Pancreas (tissue), 10 donors: ENCODE data around the gene TMEM131L. TPM values are rescaled to one million over a fixed set of nuclear protein-coding genes. Genes with fewer than 3 reads are reported as not detected.

Experiments used
- ATAC-seq, 4 donors: fragments of 200-7000 bp; cut with Tn5 transposase; one replicate each; pipeline versions ENCODE4 v1.8.0 to v1.9.1; 2020; ENCODE audit warnings: mild to moderate bottlenecking in 4 of 4, moderate library complexity in 4 of 4
- DNase-seq, 6 donors: peaks; one replicate each; pipeline ENCODE4 v3.0.0-alpha.2; 2020
- FAIRE-seq: peaks from 2 replicates; lab custom pipeline; 2012; peaks lifted over from hg19 to GRCh38; lab: Jason Lieb, UNC
- H3K27ac ChIP-seq, 4 donors: fragments of 200-600 bp; sonication (generic); 1 replicate in 3 of 4; 2 replicates in 1 of 4; pipeline versions ENCODE4 v1.5.0 to v1.8.0; 2020
- H3K27me3 ChIP-seq, 4 donors: fragments of 200-600 bp; one replicate each; pipeline ENCODE4 v1.8.0; 2021
- H3K36me3 ChIP-seq, 3 donors: fragments of 200-600 bp; sonication (generic) in 1 of 3; one replicate each; pipeline versions ENCODE4 v1.5.0 to v1.8.0; 2020 to 2021
- H3K4me1 ChIP-seq, 3 donors: fragments of 200-600 bp; one replicate each; pipeline ENCODE4 v1.8.0; 2021
- H3K4me3 ChIP-seq, 4 donors: fragments of 200-600 bp; sonication (generic) in 2 of 4; one replicate each; pipeline versions ENCODE4 v1.5.0 to v1.8.0; 2020 to 2021
- H3K9me3 ChIP-seq, 4 donors: fragments of 200-600 bp; one replicate each; pipeline ENCODE4 v1.8.0; 2021
- WGBS, 2 donors: extraction: QIAGEN DNeasy Blood & Tissue Kit; methylation state at CpG; one replicate each; pipeline ENCODE4 v1.1.7; 2013; 5-methylcytosine and 5-hydroxymethylcytosine counted together
- intact Hi-C, 3 donors: fragments of 100-400 bp; cut with DNase I; formaldehyde crosslinking; loops; one replicate each; pipeline versions ENCODE4 v1.11.1 to v1.14.2; 2022
- polyA plus RNA-seq, 2 donors: library from polyadenylated mRNA; stranded (reverse); fragments of 200-250 nt; gene quantifications; one replicate each; pipeline ENCODE4 v1.2.3, GENCODE V29; 2013
- total RNA-seq, 6 donors: library from RNA; stranded (reverse); fragmentation: NEBNext Ultra II Directional in 4 of 6; extraction: Animal tissue kit (Norgen Biotek cat#: 25700) in 4 of 6; gene quantifications; one replicate each; pipeline versions ENCODE4 v1.2.1 to v1.2.4, GENCODE V29; 2021 to 2023
- TF ChIP-seq, protein P1 (sequence below), 4 donors: fragments of 200-600 bp; sonication (generic) in 3 of 4; IDR thresholded peaks; one replicate each; pipeline versions ENCODE4 v1.5.0 to v1.8.0; 2021; ENCODE audit warnings: antibody characterized with exemption in 4 of 4
- donor health status: healthy with polysubstance abuse.
- donor health status: DM: no; HTN: no; CAD: no; lungs with moderate emphysema.
- donor health status: DM: no; HTN: no; CAD: no.
- donor health status: control.
- donor health status: control.
- donor health status: Bipolar disorder and iron deficiency.
- donor health status: DM: yes; HTN: yes; CAD: no.
- donor health status: DM: no; HTN: no; CAD: no.
- donor health status: DM: no; HTN: no; CAD: no.
- donor health status: DM: yes; HTN: yes; CAD: no.

The TMEM131L gene
- total and polyA plus RNA-seq, 8 donors = 9.4 to 29.5 (median 20.1) TPM

DNA sequence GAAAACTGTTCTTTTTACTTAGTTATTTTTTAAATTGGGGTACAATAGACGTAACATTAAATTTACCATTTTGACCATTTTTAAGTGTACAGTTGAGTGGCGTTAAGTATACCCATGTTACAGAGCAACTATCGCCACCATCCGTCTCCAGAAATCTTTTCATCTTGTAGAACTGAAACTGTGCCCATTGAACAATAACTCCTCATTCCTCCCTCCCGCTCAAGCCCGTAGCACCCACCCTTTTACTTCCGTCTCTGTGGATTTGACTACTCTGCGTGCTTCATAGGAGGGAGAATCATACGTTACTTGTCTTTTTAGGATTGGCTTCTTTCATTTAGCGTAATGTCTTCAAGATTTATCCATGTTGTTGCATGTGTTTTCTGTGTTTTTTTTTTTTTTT, 55.3 kb downstream of the TMEM131L start:
- Histone ChIP-seq H3K27me3 (no peaks in the 10 kb centered on the region), H3K4me1 (peaks cover 47 to 67% (median 49%) of the 10 kb centered on the region in 3 donors), H3K9me3 (no peaks in the 10 kb centered on the region), H3K4me3 (no peak overlapping the region), H3K27ac (peak overlapping the region in 2 of 4 donors; percentile 69 to 85), H3K36me3 (no peaks in the 10 kb centered on the region)
- no peak for DNase-seq
- 95 to 96% methylated on average over 10 of the region's 10 CpGs for WGBS, 2 donors
- intact Hi-C loops = loop anchor here in 1 of 3 donors (10.0 kb wide), 1 partner anchor 47 kb away; no protein-coding TSS in a partner anchor
- FAIRE-seq = no peak
- no peak for ATAC-seq
- TF ChIP-seq, protein P1, sequence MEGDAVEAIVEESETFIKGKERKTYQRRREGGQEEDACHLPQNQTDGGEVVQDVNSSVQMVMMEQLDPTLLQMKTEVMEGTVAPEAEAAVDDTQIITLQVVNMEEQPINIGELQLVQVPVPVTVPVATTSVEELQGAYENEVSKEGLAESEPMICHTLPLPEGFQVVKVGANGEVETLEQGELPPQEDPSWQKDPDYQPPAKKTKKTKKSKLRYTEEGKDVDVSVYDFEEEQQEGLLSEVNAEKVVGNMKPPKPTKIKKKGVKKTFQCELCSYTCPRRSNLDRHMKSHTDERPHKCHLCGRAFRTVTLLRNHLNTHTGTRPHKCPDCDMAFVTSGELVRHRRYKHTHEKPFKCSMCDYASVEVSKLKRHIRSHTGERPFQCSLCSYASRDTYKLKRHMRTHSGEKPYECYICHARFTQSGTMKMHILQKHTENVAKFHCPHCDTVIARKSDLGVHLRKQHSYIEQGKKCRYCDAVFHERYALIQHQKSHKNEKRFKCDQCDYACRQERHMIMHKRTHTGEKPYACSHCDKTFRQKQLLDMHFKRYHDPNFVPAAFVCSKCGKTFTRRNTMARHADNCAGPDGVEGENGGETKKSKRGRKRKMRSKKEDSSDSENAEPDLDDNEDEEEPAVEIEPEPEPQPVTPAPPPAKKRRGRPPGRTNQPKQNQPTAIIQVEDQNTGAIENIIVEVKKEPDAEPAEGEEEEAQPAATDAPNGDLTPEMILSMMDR (IDR thresholded peaks at IDR 0.05) = no peak

DNA sequence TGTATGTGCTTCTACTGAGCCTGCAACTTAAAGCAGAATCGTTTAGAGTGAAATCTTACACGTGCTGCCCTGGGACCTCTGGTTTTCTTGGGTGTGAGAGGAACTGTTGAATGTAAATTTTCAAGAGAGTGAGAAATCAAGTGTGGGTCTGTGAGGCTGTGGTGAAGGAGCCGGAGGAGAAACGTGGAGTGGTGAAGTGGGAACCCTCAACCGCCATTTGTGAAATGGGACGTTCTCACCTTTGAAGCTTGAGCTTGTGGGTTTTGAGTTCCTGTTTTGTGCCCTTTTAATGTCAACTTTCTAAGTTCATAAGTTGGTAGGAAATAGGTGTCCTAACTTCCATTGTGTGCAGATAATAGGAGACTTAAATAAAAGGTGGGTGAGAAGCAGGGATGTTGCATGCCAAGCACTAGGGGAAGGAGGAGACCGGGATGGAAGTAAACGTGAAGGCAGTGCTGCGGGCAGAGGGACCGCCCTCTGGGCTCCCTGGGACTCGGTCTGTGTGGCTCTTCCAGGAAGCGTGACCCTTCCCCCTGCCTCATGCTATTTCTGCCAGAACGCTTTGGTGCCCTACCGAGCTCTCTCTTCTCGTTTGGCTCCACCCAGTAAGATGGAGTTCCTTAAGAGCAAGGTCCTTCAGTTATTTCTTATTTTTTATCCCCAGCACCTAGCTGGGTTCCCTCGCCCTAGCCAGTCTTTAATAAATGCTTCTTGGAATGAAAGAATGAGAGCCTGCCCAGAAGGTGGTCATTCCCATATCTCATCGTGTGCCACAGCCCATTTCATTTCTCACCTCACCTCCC, 56.0 kb downstream of the TMEM131L start:
- Histone ChIP-seq H3K4me1 (peaks cover 42 to 60% (median 45%) of the 10 kb centered on the region in 3 donors), H3K27ac (peak overlapping the region in 1 of 4 donors; percentile 60), H3K9me3 (no peaks in the 10 kb centered on the region), H3K4me3 (no peak overlapping the region), H3K27me3 (no peaks in the 10 kb centered on the region), H3K36me3 (no peaks in the 10 kb centered on the region)
- FAIRE-seq = no peak
- TF ChIP-seq, protein P1 (IDR thresholded peaks at IDR 0.05) = no peak
- 91% methylated on average over 17 of the region's 17 CpGs for WGBS, 2 donors
- no peak for ATAC-seq
- no peak for DNase-seq
- intact Hi-C loops = loop anchor here in 1 of 3 donors (10.0 kb wide), 1 partner anchor 47 kb away; no protein-coding TSS in a partner anchor

DNA sequence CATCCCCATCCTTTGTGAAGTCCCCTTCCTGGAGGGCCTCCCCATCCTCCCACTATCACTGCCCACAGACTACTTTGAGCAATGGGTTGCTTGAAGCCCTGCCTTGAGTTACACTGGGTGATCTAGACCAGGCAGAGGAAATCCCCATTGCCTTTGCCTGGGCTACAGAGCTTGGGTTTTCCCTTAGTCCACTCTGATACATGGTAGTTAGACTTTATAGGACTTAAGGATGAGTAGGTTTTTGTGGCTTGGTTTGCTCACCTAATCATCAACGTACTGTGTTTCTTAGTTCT, 56.6 kb downstream of the TMEM131L start:
- ATAC-seq = no peak
- Histone ChIP-seq H3K4me3 (no peak overlapping the region), H3K36me3 (no peaks in the 10 kb centered on the region), H3K27me3 (no peaks in the 10 kb centered on the region), H3K4me1 (peaks cover 36 to 55% (median 40%) of the 10 kb centered on the region in 3 donors), H3K9me3 (no peaks in the 10 kb centered on the region), H3K27ac (peak overlapping the region in 2 of 4 donors; percentile 30 to 60)
- WGBS, 2 donors = 89 to 94% methylated on average over 1 of the region's 1 CpG
- FAIRE-seq = no peak
- intact Hi-C loops = loop anchor here in 1 of 3 donors (10.0 kb wide), 1 partner anchor 48 kb away; no protein-coding TSS in a partner anchor
- DNase-seq = no peak
- TF ChIP-seq, protein P1 (IDR thresholded peaks at IDR 0.05) = no peak

DNA sequence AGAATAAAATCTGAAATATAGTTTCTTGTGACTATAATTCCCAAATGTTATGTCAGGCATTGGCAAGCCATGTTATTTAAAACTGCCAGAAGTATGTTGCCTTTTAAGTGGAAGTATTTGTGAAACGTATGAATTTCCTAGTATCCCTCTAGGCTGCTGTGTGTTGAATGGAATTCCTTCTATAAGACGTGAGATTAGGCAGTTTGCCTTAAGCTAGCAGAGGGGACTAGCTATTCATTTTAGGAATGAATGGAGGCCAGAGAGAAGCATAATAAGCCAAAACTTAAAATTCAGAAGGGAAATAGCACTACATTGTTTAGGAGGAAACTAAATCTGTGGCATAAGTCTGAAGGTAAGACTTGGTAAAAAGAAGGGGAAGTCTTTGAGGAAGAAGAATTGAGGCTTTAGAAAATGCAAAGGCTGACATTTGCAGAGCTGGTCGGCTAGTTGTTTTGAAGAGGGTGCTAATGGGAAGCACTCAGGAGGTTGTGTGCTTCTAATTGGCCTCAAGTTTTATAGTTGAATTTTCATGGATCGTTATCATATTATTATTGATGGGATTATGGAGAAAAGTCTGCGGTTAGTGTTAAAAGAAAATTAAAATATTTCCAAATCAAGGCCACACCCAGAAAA, 57.1 kb downstream of the TMEM131L start:
- H3K36me3 ChIP-seq = no peaks in the 10 kb centered on the region
- WGBS, 2 donors = 68 to 76% methylated on average over 5 of the region's 5 CpGs
- DNase-seq = no peak
- no peak overlapping the region for H3K4me3 ChIP-seq
- TF ChIP-seq, protein P1 (IDR thresholded peaks at IDR 0.05) = no peak
- H3K4me1 ChIP-seq = peaks cover 32 to 49% (median 39%) of the 10 kb centered on the region in 3 donors
- no peaks in the 10 kb centered on the region for H3K27me3 ChIP-seq
- H3K27ac ChIP-seq = peak overlapping the region in 2 of 4 donors; percentile 30 to 60
- no peaks in the 10 kb centered on the region for H3K9me3 ChIP-seq
- FAIRE-seq = no peak
- ATAC-seq = no peak
- intact Hi-C loops = loop anchor here in 1 of 3 donors (10.0 kb wide), 1 partner anchor 48 kb away; no protein-coding TSS in a partner anchor
